HEK293 (cell line): Measurements from ENCODE around the gene DOCK1.

Experiments used
- CTCF ChIA-PET: fragments of 350-600 bp; formaldehyde crosslinking; extraction: SDS; loops from one replicate; lab custom pipeline; 2021; ENCODE audit warnings: antibody characterized with exemption; lab: Yijun Ruan, JAX
- POLR2A ChIA-PET: fragments of 300-600 bp; formaldehyde crosslinking; extraction: SDS; loops from one replicate; lab custom pipeline; 2020; ENCODE audit warnings: antibody characterized with exemption, inconsistent platforms; lab: Yijun Ruan, JAX
- H3K27ac ChIP-seq: fragments of 200-500 bp; sonication (Bioruptor generic); 2 replicates; pipeline ENCODE4 v1.5.1; 2014; ENCODE audit warnings: low read depth, low read length, control low read depth, inconsistent platforms; ENCODE audit errors: extremely low read depth
- H3K36me3 ChIP-seq, 2 experiments: fragments of 200-500 bp in 1 of 2; sonication (Bioruptor generic) in 1 of 2; 1 replicate in 1 of 2; 2 replicates in 1 of 2; pipeline ENCODE4 v1.5.1; 2014 to 2017; ENCODE audit warnings: inconsistent platforms in 2 of 2, low read length in 2 of 2; ENCODE audit not compliant: control insufficient read depth in 2 of 2, insufficient read depth in 1 of 2
- H3K4me1 ChIP-seq: fragments of 200-500 bp; sonication (Bioruptor generic); 2 replicates; pipeline ENCODE4 v1.5.1; 2014; ENCODE audit warnings: mild to moderate bottlenecking, low read length, inconsistent platforms; ENCODE audit not compliant: control insufficient read depth, insufficient read depth
- H3K4me3 ChIP-seq: 2 replicates; pipeline ENCODE4 v1.5.1; 2011; ENCODE audit warnings: low read depth, mild to moderate bottlenecking, control low read depth, low read length, moderate library complexity
- H3K9me3 ChIP-seq: fragments of 200-500 bp; sonication (Bioruptor generic); 2 replicates; pipeline ENCODE4 v1.5.1; 2014; ENCODE audit warnings: low read depth, low read length, inconsistent platforms; ENCODE audit not compliant: control insufficient read depth, insufficient read depth
- BCL11A ChIP-seq: fragments of 450-650 bp; formaldehyde crosslinking; IDR thresholded peaks from 2 replicates; pipeline ENCODE4 v1.5.1; 2016; ENCODE audit warnings: low read depth, missing biosample characterization, missing genetic modification characterization
- CTCF ChIP-seq: fragments of 450-650 bp; formaldehyde crosslinking; IDR thresholded peaks from 2 replicates; pipeline ENCODE4 v1.5.1; 2016; ENCODE audit warnings: missing biosample characterization, missing genetic modification characterization
- GFI1B ChIP-seq: fragments of 450-650 bp; formaldehyde crosslinking; IDR thresholded peaks from 2 replicates; pipeline ENCODE4 v1.5.1; 2016; ENCODE audit warnings: missing biosample characterization, missing genetic modification characterization
- HOXC10 ChIP-seq: sonication (generic); formaldehyde crosslinking; IDR thresholded peaks from 2 replicates; pipeline ENCODE4 v1.8.1; 2023; ENCODE audit warnings: mild to moderate bottlenecking, missing genetic modification reagents
- IKZF3 ChIP-seq: fragments of 450-650 bp; IDR thresholded peaks from 2 replicates; pipeline ENCODE4 v1.5.0; 2018; ENCODE audit warnings: missing biosample characterization, mild to moderate bottlenecking, missing genetic modification characterization, moderate library complexity
- INSM2 ChIP-seq: fragments of 450-650 bp; formaldehyde crosslinking; IDR thresholded peaks from 2 replicates; pipeline ENCODE4 v1.5.1; 2016; ENCODE audit warnings: missing biosample characterization, missing genetic modification characterization
- SALL2 ChIP-seq: fragments of 450-650 bp; formaldehyde crosslinking; IDR thresholded peaks from 2 replicates; pipeline ENCODE4 v1.5.0; 2017; ENCODE audit warnings: missing biosample characterization, mild to moderate bottlenecking, missing genetic modification characterization, borderline replicate concordance
- SP3 ChIP-seq: fragments of 450-650 bp; formaldehyde crosslinking; IDR thresholded peaks from 2 replicates; pipeline ENCODE4 v1.5.1; 2016; ENCODE audit warnings: missing biosample characterization, missing genetic modification characterization
- ZFP37 ChIP-seq: fragments of 450-650 bp; formaldehyde crosslinking; IDR thresholded peaks from 2 replicates; pipeline ENCODE4 v1.5.1; 2016; ENCODE audit warnings: missing biosample characterization, missing genetic modification characterization
- ZIC2 ChIP-seq: fragments of 450-650 bp; formaldehyde crosslinking; IDR thresholded peaks from 2 replicates; pipeline ENCODE4 v1.5.1; 2016; ENCODE audit warnings: missing biosample characterization, missing genetic modification characterization
- ZNF169 ChIP-seq: fragments of 450-650 bp; formaldehyde crosslinking; IDR thresholded peaks from 2 replicates; pipeline ENCODE4 v1.5.1; 2016; ENCODE audit warnings: missing biosample characterization, missing genetic modification characterization
- ZNF223 ChIP-seq: fragments of 450-650 bp; formaldehyde crosslinking; IDR thresholded peaks from 2 replicates; pipeline ENCODE4 v1.5.1; 2016; ENCODE audit warnings: missing biosample characterization, missing genetic modification characterization
- ZNF341 ChIP-seq: fragments of 450-650 bp; formaldehyde crosslinking; IDR thresholded peaks from 2 replicates; pipeline ENCODE4; 2016; ENCODE audit warnings: low read depth, missing biosample characterization, missing genetic modification characterization
- ZNF37A ChIP-seq: fragments of 450-650 bp; IDR thresholded peaks from 2 replicates; pipeline ENCODE4 v1.5.1; 2018; ENCODE audit warnings: missing biosample characterization, missing genetic modification characterization
- ZNF48 ChIP-seq: fragments of 450-650 bp; formaldehyde crosslinking; IDR thresholded peaks from 2 replicates; pipeline ENCODE4 v1.5.1; 2016; ENCODE audit warnings: missing biosample characterization, missing genetic modification characterization
- ZNF510 ChIP-seq: fragments of 450-650 bp; formaldehyde crosslinking; IDR thresholded peaks from 2 replicates; pipeline ENCODE4 v1.5.1; 2018; ENCODE audit warnings: mild to moderate bottlenecking, missing genetic modification characterization, missing biosample characterization; ENCODE audit not compliant: insufficient replicate concordance
- ZNF514 ChIP-seq: fragments of 450-650 bp; formaldehyde crosslinking; IDR thresholded peaks from 2 replicates; pipeline ENCODE4 v1.5.1; 2016; ENCODE audit warnings: missing biosample characterization, missing genetic modification characterization
- ZNF610 ChIP-seq: fragments of 450-650 bp; formaldehyde crosslinking; IDR thresholded peaks from 2 replicates; pipeline ENCODE4 v1.5.1; 2016; ENCODE audit warnings: missing biosample characterization, missing genetic modification characterization, borderline replicate concordance
- ZNF660 ChIP-seq: fragments of 450-650 bp; IDR thresholded peaks from 2 replicates; pipeline ENCODE4 v1.5.1; 2018; ENCODE audit warnings: missing biosample characterization, mild to moderate bottlenecking, missing genetic modification characterization
- ZNF664 ChIP-seq: fragments of 450-650 bp; formaldehyde crosslinking; IDR thresholded peaks from 2 replicates; pipeline ENCODE4 v1.5.1; 2016; ENCODE audit warnings: missing biosample characterization, missing genetic modification characterization
- ZNF785 ChIP-seq: fragments of 450-650 bp; formaldehyde crosslinking; IDR thresholded peaks from 2 replicates; pipeline ENCODE4 v1.5.1; 2016; ENCODE audit warnings: missing biosample characterization, missing genetic modification characterization
- ZSCAN16 ChIP-seq: fragments of 450-650 bp; formaldehyde crosslinking; IDR thresholded peaks from 2 replicates; pipeline ENCODE4 v1.5.1; 2016; ENCODE audit warnings: missing biosample characterization, missing genetic modification characterization
- ZXDB ChIP-seq: fragments of 450-650 bp; formaldehyde crosslinking; IDR thresholded peaks from 2 replicates; pipeline ENCODE4 v1.5.1; 2016; ENCODE audit warnings: missing biosample characterization, missing genetic modification characterization
- TF ChIP-seq, protein P1 (sequence below): fragments of 450-650 bp; IDR thresholded peaks from 2 replicates; pipeline ENCODE4 v1.5.1; 2018; ENCODE audit warnings: missing biosample characterization, mild to moderate bottlenecking, missing genetic modification characterization
- TF ChIP-seq, protein P2 (sequence below): fragments of 450-650 bp; formaldehyde crosslinking; IDR thresholded peaks from 2 replicates; pipeline ENCODE4 v1.5.1; 2016; ENCODE audit warnings: missing biosample characterization, missing genetic modification characterization
- TF ChIP-seq, protein P3 (sequence below): fragments of 450-650 bp; formaldehyde crosslinking; IDR thresholded peaks from 2 replicates; pipeline ENCODE4 v1.5.1; 2017; ENCODE audit warnings: missing biosample characterization, missing genetic modification characterization
- TF ChIP-seq, protein P4 (sequence below): fragments of 450-650 bp; formaldehyde crosslinking; IDR thresholded peaks from 2 replicates; pipeline ENCODE4 v1.5.1; 2016; ENCODE audit warnings: missing biosample characterization, missing genetic modification characterization

Gene DOCK1

DNA sequence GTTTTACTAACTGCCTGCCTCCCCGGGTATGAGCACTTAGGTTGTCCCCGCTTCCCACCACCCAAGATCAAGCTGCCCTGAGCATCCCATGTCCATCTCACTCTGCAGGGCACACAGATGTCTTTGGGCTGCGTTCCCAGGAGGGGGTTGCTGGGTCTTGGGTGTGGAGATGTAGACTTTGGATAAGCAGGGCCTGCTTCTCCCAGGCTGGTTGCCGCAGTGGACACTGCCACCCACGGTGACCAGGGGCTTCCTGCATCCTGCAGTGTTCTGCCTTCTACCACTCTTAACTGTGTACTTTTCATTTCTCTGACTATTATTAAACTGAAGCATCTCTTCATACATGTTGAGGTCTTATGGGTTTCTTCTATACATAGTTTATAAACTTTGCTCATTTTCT, 70.0 kb downstream of the DOCK1 start:
- H3K4me1 ChIP-seq, result peaks cover 11% of the 10 kb centered on the region
- POLR2A ChIA-PET, result no interaction called here
- H3K9me3 ChIP-seq, result no peaks in the 10 kb centered on the region
- H3K27ac ChIP-seq, result no peak overlapping the region
- no peak overlapping the region for H3K4me3 ChIP-seq
- CTCF ChIA-PET, result no interaction called here
- TF ChIP-seq ZNF223 (tag by site-specific recombination) (no peak), ZNF785 (tag by site-specific recombination) (no peak), ZNF664 (tag by site-specific recombination) (no peak), ZNF341 (no peak), SP3 (tag by site-specific recombination) (no peak), SALL2 (tag by site-specific recombination) (no peak), INSM2 (no peak), ZNF37A (tag by site-specific recombination) (no peak), ZNF48 (tag by site-specific recombination) (no peak), ZIC2 (tag by site-specific recombination) (no peak), ZNF169 (tag by site-specific recombination) (no peak), GFI1B (no peak), ZNF610 (tag by site-specific recombination) (no peak), ZNF514 (tag by site-specific recombination) (no peak), BCL11A (tag by site-specific recombination) (no peak), ZNF660 (tag by site-specific recombination) (no peak)
- TF ChIP-seq, protein P1, sequence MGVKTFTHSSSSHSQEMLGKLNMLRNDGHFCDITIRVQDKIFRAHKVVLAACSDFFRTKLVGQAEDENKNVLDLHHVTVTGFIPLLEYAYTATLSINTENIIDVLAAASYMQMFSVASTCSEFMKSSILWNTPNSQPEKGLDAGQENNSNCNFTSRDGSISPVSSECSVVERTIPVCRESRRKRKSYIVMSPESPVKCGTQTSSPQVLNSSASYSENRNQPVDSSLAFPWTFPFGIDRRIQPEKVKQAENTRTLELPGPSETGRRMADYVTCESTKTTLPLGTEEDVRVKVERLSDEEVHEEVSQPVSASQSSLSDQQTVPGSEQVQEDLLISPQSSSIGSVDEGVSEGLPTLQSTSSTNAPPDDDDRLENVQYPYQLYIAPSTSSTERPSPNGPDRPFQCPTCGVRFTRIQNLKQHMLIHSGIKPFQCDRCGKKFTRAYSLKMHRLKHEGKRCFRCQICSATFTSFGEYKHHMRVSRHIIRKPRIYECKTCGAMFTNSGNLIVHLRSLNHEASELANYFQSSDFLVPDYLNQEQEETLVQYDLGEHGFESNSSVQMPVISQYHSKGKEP (tag by site-specific recombination), result no peak
- TF ChIP-seq, protein P2, sequence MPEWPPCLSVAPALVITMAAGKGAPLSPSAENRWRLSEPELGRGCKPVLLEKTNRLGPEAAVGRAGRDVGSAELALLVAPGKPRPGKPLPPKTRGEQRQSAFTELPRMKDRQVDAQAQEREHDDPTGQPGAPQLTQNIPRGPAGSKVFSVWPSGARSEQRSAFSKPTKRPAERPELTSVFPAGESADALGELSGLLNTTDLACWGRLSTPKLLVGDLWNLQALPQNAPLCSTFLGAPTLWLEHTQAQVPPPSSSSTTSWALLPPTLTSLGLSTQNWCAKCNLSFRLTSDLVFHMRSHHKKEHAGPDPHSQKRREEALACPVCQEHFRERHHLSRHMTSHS (tag by site-specific recombination), result no peak
- H3K36me3 ChIP-seq, result peaks cover 0 to 25% of the 10 kb centered on the region in 2 experiments; a peak in 2 of 3 replicates

DNA sequence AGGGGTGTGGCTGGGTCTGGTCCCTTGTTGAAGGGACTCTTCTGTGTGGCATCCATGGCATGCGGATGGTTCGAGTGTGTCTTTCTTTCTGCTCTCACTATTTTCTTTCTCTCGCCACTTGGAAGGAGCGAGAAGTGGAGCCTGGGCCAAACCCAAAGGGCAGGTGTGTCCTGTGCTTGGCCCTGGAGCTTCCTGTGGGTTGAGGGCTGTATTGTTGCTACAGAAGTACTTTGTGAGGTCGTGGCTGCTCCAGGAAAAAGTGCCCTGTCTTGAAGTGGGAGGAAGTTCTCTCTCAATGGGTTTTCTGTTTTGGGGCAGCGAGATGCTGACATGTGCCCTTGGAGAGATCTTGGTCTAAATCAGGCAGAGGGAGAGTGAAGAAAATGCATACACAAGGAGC, 72.0 kb downstream of the DOCK1 start:
- peaks cover 0 to 25% of the 10 kb centered on the region in 2 experiments; a peak in 2 of 3 replicates for H3K36me3 ChIP-seq
- no peak overlapping the region for H3K27ac ChIP-seq
- CTCF ChIA-PET, result interaction anchor here (0.6 to 0.7 kb wide), 2 partner anchors 23 to 704 kb away, joined by 3 read pairs; no protein-coding TSS in a partner anchor
- H3K4me1 ChIP-seq, result peaks cover 11% of the 10 kb centered on the region
- H3K4me3 ChIP-seq, result no peak overlapping the region
- no peaks in the 10 kb centered on the region for H3K9me3 ChIP-seq
- POLR2A ChIA-PET, result no interaction called here
- no peak for TF ChIP-seq CTCF
- TF ChIP-seq ZNF785 (tag by site-specific recombination), result no peak
- no peak for TF ChIP-seq ZNF510
- TF ChIP-seq, protein P3, sequence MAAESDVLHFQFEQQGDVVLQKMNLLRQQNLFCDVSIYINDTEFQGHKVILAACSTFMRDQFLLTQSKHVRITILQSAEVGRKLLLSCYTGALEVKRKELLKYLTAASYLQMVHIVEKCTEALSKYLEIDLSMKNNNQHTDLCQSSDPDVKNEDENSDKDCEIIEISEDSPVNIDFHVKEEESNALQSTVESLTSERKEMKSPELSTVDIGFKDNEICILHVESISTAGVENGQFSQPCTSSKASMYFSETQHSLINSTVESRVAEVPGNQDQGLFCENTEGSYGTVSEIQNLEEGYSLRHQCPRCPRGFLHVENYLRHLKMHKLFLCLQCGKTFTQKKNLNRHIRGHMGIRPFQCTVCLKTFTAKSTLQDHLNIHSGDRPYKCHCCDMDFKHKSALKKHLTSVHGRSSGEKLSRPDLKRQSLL (tag by site-specific recombination), result no peak
- TF ChIP-seq, protein P1 (tag by site-specific recombination), result no peak
- TF ChIP-seq HOXC10 (CRISPR knock-in tag), result no peak
- no peak for TF ChIP-seq ZFP37 (tag by site-specific recombination)
- no peak for TF ChIP-seq ZXDB (tag by site-specific recombination)
- TF ChIP-seq, protein P4, sequence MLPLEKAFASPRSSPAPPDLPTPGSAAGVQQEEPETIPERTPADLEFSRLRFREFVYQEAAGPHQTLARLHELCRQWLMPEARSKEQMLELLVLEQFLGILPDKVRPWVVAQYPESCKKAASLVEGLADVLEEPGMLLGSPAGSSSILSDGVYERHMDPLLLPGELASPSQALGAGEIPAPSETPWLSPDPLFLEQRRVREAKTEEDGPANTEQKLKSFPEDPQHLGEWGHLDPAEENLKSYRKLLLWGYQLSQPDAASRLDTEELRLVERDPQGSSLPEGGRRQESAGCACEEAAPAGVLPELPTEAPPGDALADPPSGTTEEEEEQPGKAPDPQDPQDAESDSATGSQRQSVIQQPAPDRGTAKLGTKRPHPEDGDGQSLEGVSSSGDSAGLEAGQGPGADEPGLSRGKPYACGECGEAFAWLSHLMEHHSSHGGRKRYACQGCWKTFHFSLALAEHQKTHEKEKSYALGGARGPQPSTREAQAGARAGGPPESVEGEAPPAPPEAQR, result no peak
- no peak for TF ChIP-seq IKZF3 (tag by site-specific recombination)
- no peak for TF ChIP-seq ZSCAN16 (tag by site-specific recombination)
- TF ChIP-seq ZNF223 (tag by site-specific recombination), result no peak
